ENCODE measurements around the gene CARF. TPM values are rescaled to one million over a fixed set of nuclear protein-coding genes. Genes with fewer than 3 reads are reported as not detected.

The CARF gene
- total RNA-seq, 1 experiment from 2014 or later = 3.3 TPM

GRCh38 chr2:203002054-203002821, 90.2 kb downstream of the CARF start:
- H3K27me3 Mint-ChIP-seq (ENCODE audit: low read depth) = no peaks in the 10 kb centered on the region; the same call in 1 of the 2 replicates
- H3K4me1 Mint-ChIP-seq = peaks cover 6% of the 10 kb centered on the region
- ChIA-PET POLR2A (no interaction called here), CTCF (no interaction called here)
- H3K36me3 Mint-ChIP-seq = no peaks in the 10 kb centered on the region
- no peak overlapping the region for H3K27ac Mint-ChIP-seq
- H3K9me3 Mint-ChIP-seq = peaks cover 8% of the 10 kb centered on the region
- TF ChIP-seq, protein P1, sequence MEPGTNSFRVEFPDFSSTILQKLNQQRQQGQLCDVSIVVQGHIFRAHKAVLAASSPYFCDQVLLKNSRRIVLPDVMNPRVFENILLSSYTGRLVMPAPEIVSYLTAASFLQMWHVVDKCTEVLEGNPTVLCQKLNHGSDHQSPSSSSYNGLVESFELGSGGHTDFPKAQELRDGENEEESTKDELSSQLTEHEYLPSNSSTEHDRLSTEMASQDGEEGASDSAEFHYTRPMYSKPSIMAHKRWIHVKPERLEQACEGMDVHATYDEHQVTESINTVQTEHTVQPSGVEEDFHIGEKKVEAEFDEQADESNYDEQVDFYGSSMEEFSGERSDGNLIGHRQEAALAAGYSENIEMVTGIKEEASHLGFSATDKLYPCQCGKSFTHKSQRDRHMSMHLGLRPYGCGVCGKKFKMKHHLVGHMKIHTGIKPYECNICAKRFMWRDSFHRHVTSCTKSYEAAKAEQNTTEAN (CRISPR knock-in tag; IDR thresholded peaks at IDR 0.05) = no peak
- DNase-seq (ENCODE audit: low spot score) = no peak
- no peak for ATAC-seq
- no peak overlapping the region for H3K4me3 Mint-ChIP-seq

GRCh38 chr2:203003716-203004115, 91.6 kb downstream of the CARF start:
- DNase-seq (ENCODE audit: low spot score) = no peak
- no peak for ATAC-seq
- no peak overlapping the region for H3K27ac Mint-ChIP-seq
- TF ChIP-seq ZNF219 (CRISPR knock-in tag; IDR thresholded peaks at IDR 0.05; ENCODE audit: borderline replicate concordance) (no peak), CREM (CRISPR knock-in tag; IDR thresholded peaks at IDR 0.05) (no peak), RELA (CRISPR knock-in tag; IDR thresholded peaks at IDR 0.05; ENCODE audit: borderline replicate concordance) (no peak)
- TF ChIP-seq, protein P2, sequence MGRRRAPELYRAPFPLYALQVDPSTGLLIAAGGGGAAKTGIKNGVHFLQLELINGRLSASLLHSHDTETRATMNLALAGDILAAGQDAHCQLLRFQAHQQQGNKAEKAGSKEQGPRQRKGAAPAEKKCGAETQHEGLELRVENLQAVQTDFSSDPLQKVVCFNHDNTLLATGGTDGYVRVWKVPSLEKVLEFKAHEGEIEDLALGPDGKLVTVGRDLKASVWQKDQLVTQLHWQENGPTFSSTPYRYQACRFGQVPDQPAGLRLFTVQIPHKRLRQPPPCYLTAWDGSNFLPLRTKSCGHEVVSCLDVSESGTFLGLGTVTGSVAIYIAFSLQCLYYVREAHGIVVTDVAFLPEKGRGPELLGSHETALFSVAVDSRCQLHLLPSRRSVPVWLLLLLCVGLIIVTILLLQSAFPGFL (CRISPR knock-in tag; IDR thresholded peaks at IDR 0.05; ENCODE audit: borderline replicate concordance) = no peak
- peaks cover 19% of the 10 kb centered on the region for H3K9me3 Mint-ChIP-seq
- POLR2A ChIA-PET = no interaction called here
- peaks cover 6% of the 10 kb centered on the region for H3K4me1 Mint-ChIP-seq
- H3K27me3 Mint-ChIP-seq (ENCODE audit: low read depth) = no peaks in the 10 kb centered on the region; the same call in 1 of the 2 replicates
- CTCF ChIA-PET = no interaction called here
- no peak overlapping the region for H3K4me3 Mint-ChIP-seq
- peaks cover 11% of the 10 kb centered on the region for H3K36me3 Mint-ChIP-seq

DNA sequence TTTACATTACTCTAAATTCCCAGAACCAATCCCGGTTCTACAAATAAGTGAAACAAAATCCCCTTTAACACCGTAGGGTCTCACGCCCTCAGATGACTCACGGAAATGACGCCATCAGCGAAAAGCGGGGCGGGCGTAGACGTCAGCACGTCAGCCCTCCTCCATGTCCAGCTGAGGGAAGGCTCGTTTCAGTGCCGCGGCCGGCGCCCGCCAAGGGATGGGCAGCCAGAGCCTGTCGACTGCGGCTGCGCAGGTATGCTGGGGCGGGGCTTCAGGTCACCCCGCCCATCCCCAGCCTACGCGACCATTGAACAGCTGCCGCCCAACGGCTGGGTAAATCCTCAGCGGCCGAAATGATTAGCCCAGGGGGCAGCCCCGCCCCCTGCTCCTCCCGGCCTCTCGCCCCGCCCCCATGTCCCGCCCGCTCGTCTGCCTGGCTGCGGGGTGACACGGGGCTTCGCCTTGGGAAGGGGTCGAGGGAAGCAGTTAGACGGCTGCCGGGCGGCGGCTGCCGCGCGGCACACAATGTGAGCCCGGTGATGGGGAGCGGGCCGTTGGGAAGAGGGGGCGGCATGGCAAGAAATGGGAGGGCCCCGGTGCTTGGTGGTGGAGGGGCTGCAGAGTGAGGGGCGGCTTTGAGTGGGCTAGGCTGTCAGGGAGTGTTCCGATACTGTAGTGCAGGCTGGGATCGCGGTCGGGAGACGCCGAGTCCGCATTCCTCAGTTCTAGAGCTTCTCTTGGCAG, 102.6 kb downstream of the CARF start, which contains the start of gene NBEAL1:
TSS of gene NBEAL1 (plus strand) at position 420 of the 744 bp plus-strand sequence. CDS start 1,510 bp downstream, outside the sequence.
- Mint-ChIP-seq H3K27ac (peak within 1 kb of the TSS; percentile 100), H3K9me3 (no peaks in the 10 kb centered on the region), H3K36me3 (no peaks in the 10 kb centered on the region), H3K4me1 (peaks cover 20% of the 10 kb centered on the region), H3K4me3 (peak within 1 kb of the TSS; percentile 84), H3K27me3 (ENCODE audit: low read depth) (peaks cover 9% of the 10 kb centered on the region)
- DNase-seq (ENCODE audit: low spot score) = peak; percentile 98
- peak; percentile 95 for ATAC-seq
- CTCF ChIA-PET = no interaction called here
- POLR2A ChIA-PET = interaction anchor here (0.6 to 1.3 kb wide), 4 partner anchors 22 to 66 kb away, joined by 3 to 4 read pairs (median 4); no protein-coding TSS in a partner anchor
- TF ChIP-seq CBFB (CRISPR knock-in tag; IDR thresholded peaks at IDR 0.05; ENCODE audit: low read depth) = peak; percentile 68; the same call in 1 of the 2 replicates
- peak; percentile 51; the same call in 1 of the 2 replicates for TF ChIP-seq USF2 (CRISPR knock-in tag; IDR thresholded peaks at IDR 0.05)
- TF ChIP-seq IRF1 (CRISPR knock-in tag; IDR thresholded peaks at IDR 0.05) = 0 out of 2 replicates have a peak, but pooled peaks have one; percentile 19
- peak; percentile 94 for TF ChIP-seq CREM (CRISPR knock-in tag; IDR thresholded peaks at IDR 0.05)
- TF ChIP-seq OVOL2 (CRISPR knock-in tag; IDR thresholded peaks at IDR 0.05; ENCODE audit: borderline replicate concordance) = no peak
- TF ChIP-seq SMAD3 (CRISPR knock-in tag; IDR thresholded peaks at IDR 0.05; ENCODE audit: borderline replicate concordance) = no peak
- peak; percentile 70; the same call in 1 of the 2 replicates for TF ChIP-seq FOXP1 (CRISPR knock-in tag; IDR thresholded peaks at IDR 0.05; ENCODE audit: borderline replicate concordance)
- peak; percentile 98 for TF ChIP-seq ZBTB21 (CRISPR knock-in tag; IDR thresholded peaks at IDR 0.05; ENCODE audit: borderline replicate concordance)
- TF ChIP-seq, protein P3, sequence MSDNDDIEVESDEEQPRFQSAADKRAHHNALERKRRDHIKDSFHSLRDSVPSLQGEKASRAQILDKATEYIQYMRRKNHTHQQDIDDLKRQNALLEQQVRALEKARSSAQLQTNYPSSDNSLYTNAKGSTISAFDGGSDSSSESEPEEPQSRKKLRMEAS (CRISPR knock-in tag; IDR thresholded peaks at IDR 0.05) = peak; percentile 71
- no peak for TF ChIP-seq TCF7 (CRISPR knock-in tag; IDR thresholded peaks at IDR 0.05; ENCODE audit: low read depth)
- 0 out of 2 replicates have a peak, but pooled peaks have one; percentile 81 for TF ChIP-seq FOXP4 (CRISPR knock-in tag; IDR thresholded peaks at IDR 0.05)
- TF ChIP-seq SP1 (CRISPR knock-in tag; conservative IDR thresholded peaks at IDR 0.05) = peak; percentile 88
- TF ChIP-seq FOXJ3 (CRISPR knock-in tag; IDR thresholded peaks at IDR 0.05; ENCODE audit: borderline replicate concordance) = no peak
- TF ChIP-seq TEAD1 (CRISPR knock-in tag; IDR thresholded peaks at IDR 0.05) = peak; percentile 50; the same call in 1 of the 2 replicates
- TF ChIP-seq TP53 (CRISPR knock-in tag; IDR thresholded peaks at IDR 0.05) = peak; percentile 80; the same call in 1 of the 2 replicates
- TF ChIP-seq ETV6 (CRISPR knock-in tag; IDR thresholded peaks at IDR 0.05) = peak; percentile 60; the same call in 1 of the 2 replicates
- TF ChIP-seq, protein P4, sequence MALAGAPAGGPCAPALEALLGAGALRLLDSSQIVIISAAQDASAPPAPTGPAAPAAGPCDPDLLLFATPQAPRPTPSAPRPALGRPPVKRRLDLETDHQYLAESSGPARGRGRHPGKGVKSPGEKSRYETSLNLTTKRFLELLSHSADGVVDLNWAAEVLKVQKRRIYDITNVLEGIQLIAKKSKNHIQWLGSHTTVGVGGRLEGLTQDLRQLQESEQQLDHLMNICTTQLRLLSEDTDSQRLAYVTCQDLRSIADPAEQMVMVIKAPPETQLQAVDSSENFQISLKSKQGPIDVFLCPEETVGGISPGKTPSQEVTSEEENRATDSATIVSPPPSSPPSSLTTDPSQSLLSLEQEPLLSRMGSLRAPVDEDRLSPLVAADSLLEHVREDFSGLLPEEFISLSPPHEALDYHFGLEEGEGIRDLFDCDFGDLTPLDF (CRISPR knock-in tag; IDR thresholded peaks at IDR 0.05) = no peak
- 0 out of 2 replicates have a peak, but pooled peaks have one; percentile 37 for TF ChIP-seq NFATC4 (CRISPR knock-in tag; IDR thresholded peaks at IDR 0.05)

All from WTC11 (cell line).